ENCODE results near the gene LYPD5. TPM values are rescaled to one million over a fixed set of nuclear protein-coding genes. Genes with fewer than 3 reads are reported as not detected.

Gene LYPD5
- total and polyA plus RNA-seq, 10 donors = 2.1 to 48.1 (median 7.0) TPM

GRCh38 chr19:43782689-43783231 lies 19.5 kb downstream of the LYPD5 start:
- no peaks in the 10 kb centered on the region for H3K9me3 ChIP-seq
- H3K27ac ChIP-seq = peak overlapping the region in 5 of 8 donors; percentile 8 to 87 (median 81)
- peaks cover 14 to 76% (median 52%) of the 10 kb centered on the region in 6 donors for H3K4me1 ChIP-seq
- 65 to 78% (median 77%) methylated on average over 23 to 24 of the region's 24 CpGs for WGBS, 5 donors
- no peaks in the 10 kb centered on the region for H3K36me3 ChIP-seq
- intact Hi-C loops (cut with DNase I; ENCODE audit: low total_unique reads) = no loop called here
- TF ChIP-seq CTCF (IDR thresholded peaks at IDR 0.05 in 8 of 11, conservative IDR thresholded peaks at IDR 0.05 in 3 of 11) (no peak), POLR2A (IDR thresholded peaks at IDR 0.05) (no peak), POLR2AphosphoS5 (IDR thresholded peaks at IDR 0.05) (peak; percentile 18 to 65 (median 39))
- peaks cover 0 to 7% (median 0%) of the 10 kb centered on the region in 7 donors for H3K27me3 ChIP-seq (replicated peaks in 1 of 7)
- H3K4me3 ChIP-seq = peak overlapping the region in 3 of 8 donors; percentile 14 to 73 (median 17)
- DNase-seq = peak; percentile 87

DNA sequence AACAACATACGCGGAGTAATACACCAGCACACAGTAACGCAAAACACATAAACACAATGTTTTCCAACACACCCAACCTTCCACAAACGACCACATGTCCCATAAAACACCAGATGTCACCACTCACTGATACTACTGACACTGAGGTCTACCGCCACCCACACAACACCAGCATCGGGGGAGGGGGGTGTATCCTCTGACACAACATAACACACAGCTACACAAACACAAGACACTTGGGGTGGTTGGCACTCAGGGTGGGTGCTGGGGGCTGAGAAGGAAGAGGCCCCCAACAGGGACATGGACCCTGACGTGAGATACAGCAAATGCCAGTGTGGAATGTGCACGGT lies 20.0 kb downstream of the LYPD5 start:
- no peaks in the 10 kb centered on the region for H3K9me3 ChIP-seq
- TF ChIP-seq POLR2A (IDR thresholded peaks at IDR 0.05) (no peak), CTCF (IDR thresholded peaks at IDR 0.05 in 8 of 11, conservative IDR thresholded peaks at IDR 0.05 in 3 of 11) (no peak), POLR2AphosphoS5 (IDR thresholded peaks at IDR 0.05) (no peak)
- WGBS, 5 donors = 64 to 70% (median 64%) methylated on average over 8 of the region's 8 CpGs
- peaks cover 19 to 81% (median 57%) of the 10 kb centered on the region in 6 donors for H3K4me1 ChIP-seq
- H3K27me3 ChIP-seq (replicated peaks in 1 of 7) = peaks cover 0 to 7% (median 0%) of the 10 kb centered on the region in 7 donors
- H3K4me3 ChIP-seq = peak overlapping the region in 3 of 8 donors; percentile 14 to 73 (median 17)
- intact Hi-C loops (cut with DNase I; ENCODE audit: low total_unique reads) = no loop called here
- H3K36me3 ChIP-seq = no peaks in the 10 kb centered on the region
- peak overlapping the region in 4 of 8 donors; percentile 11 to 87 (median 84) for H3K27ac ChIP-seq
- no peak for DNase-seq

GRCh38 chr19:43781630-43782310 lies 20.5 kb downstream of the LYPD5 start:
- WGBS, 5 donors = 82 to 91% (median 86%) methylated on average over 14 of the region's 14 CpGs
- Histone ChIP-seq H3K27me3 (replicated peaks in 1 of 7) (peaks cover 0 to 7% (median 0%) of the 10 kb centered on the region in 7 donors), H3K9me3 (no peaks in the 10 kb centered on the region), H3K27ac (peak overlapping the region in 4 of 8 donors; percentile 78 to 87 (median 84)), H3K36me3 (no peaks in the 10 kb centered on the region), H3K4me1 (peaks cover 19 to 86% (median 62%) of the 10 kb centered on the region in 6 donors), H3K4me3 (peak overlapping the region in 3 of 8 donors; percentile 41 to 73 (median 48))
- TF ChIP-seq POLR2A (IDR thresholded peaks at IDR 0.05) (no peak), POLR2AphosphoS5 (IDR thresholded peaks at IDR 0.05) (no peak), CTCF (IDR thresholded peaks at IDR 0.05 in 8 of 11, conservative IDR thresholded peaks at IDR 0.05 in 3 of 11) (no peak)
- intact Hi-C loops (cut with DNase I; ENCODE audit: low total_unique reads) = no loop called here
- DNase-seq = no peak

Data from spleen (tissue), 11 donors.